Stimulated activated CD4-positive, alpha-beta T cell treated with anti-CD3 and anti-CD28 coated beads, Interleukin-12 subunit alpha, Interleukin-12 subunit beta, amount 100 ng/mL, for 48 hours (primary cell): Measurements from ENCODE around the gene CROCC.
"Not testable (repeated sequence)": the region's sequence is repeated elsewhere in the genome, so short reads cannot be mapped to it uniquely, and the experiment has no call there.

Source experiments
- DNase-seq, 3 donors: peaks; one replicate each; pipeline ENCODE4 v3.0.0-alpha.2; 2020; ENCODE audit warnings: low read depth in 2 of 3, low spot score in 1 of 3

The CROCC gene

DNA sequence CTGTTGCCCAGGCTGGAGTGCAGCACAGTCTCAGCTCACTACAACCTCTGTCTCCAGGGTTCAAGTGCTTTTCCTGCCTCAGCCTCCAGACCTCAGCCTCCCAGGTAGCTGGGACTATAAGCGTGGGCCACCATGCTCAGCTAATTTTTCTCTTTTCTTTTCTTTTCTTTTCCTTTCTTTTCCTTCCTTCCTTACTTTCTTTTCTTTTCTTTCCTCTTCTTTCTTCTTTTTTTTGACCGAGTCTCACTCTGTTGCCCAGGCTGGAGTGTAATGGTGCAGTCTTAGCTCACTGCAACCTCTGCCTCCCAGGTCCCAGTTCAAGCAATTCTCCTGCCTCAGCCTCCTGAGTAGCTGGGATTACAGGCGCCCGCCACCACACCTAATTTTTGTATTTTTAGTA lies 42.4 kb downstream of the CROCC start:
- DNase-seq = not testable (repeated sequence)

- DNase-seq = no peak
Observed at GRCh38 chr1:16965486-16966067, 43.8 kb downstream of the CROCC start.

GRCh38 chr1:16966282-16966681 lies 44.6 kb downstream of the CROCC start:
- no peak for DNase-seq

DNA sequence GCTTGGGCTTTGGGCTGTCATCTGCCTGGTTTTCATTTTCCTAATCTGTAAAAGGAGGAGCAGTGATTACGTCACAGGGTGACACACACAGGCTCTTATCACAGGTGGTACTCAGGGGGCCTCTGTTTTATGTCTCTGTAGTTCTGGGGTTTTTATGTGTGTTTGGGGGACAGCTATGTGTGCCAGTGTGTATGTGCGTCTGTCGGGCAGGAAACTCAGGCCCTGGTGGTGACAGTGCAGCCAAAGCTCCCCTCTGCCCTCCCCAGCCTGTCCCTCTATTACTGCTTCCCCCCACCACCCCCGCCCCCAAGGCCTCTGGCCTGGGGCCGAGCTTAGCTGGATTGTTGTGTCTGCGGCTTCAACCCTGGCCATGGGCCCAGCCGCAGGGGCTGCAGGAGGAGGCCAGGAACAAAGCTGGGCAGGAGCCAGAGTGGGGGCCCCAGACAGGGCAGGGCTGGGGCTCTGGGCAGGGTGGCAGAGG lies 45.4 kb downstream of the CROCC start:
- no peak for DNase-seq

DNA sequence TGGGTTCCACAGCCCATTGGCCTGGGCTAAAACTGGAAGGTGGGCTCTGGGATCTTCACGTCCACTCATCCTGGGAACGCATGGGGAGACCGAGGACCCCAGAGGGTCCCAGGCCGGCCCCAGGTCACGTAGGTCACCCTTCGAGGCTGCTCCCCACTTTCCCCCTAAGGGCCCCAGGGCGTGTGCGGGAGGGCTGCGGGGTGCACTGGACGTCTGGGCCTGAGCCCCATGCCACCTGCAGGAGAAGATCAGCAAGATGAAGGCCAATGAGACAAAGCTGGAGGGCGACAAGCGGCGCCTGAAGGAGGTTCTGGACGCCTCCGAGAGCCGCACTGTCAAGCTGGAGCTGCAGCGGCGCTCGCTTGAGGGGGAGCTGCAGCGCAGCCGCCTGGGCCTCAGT lies 46.2 kb downstream of the CROCC start:
- DNase-seq = no peak

GRCh38 chr1:16968372-16968771 lies 46.6 kb downstream of the CROCC start:
- DNase-seq = no peak

- DNase-seq = no peak
Observed at GRCh38 chr1:16969057-16969611, 47.4 kb downstream of the CROCC start.

- DNase-seq = no peak
Observed at GRCh38 chr1:16969651-16970050, 47.9 kb downstream of the CROCC start.

- DNase-seq = no peak
Observed at GRCh38 chr1:16970132-16970910, 48.6 kb downstream of the CROCC start.

DNA sequence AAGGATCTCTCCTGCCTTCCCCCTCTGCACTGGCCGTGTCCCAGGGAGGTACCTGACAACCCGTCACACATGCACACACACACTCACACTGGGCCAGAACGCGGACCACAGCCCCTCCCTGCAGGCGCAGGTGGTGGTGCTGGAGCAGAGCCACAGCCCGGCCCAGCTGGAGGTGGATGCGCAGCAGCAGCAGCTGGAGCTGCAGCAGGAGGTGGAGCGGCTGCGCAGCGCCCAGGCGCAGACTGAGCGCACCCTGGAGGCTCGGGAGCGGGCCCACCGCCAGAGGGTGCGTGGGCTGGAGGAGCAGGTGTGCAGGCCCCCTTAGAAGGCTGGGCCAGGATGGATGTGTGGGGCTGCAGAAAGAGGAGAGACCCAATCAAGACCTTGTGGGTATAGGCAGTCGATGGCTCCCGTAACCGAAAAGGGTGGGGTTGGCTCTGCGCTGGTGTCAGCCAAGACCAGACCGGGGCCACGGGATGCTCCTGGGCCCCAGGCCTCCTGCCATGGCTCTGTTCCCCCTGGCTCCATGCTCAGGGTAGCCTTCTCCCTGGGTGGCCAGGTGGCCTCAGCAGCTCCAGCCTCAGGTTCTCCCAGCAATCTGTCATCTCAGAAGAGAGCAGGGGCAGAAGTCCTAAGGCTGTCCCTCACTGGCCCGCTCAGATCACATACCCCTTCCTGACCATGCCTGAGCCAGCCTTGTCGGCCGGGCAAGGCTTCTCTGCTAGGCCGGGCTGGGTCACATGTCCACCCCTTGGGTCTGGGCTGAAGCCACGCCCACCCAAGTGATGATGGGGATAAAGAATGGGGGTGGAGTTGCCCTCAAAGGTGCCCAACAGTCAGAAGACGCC lies 49.8 kb downstream of the CROCC start:
- no peak for DNase-seq

GRCh38 chr1:16972189-16972895 lies 50.6 kb downstream of the CROCC start:
- DNase-seq = no peak

DNA sequence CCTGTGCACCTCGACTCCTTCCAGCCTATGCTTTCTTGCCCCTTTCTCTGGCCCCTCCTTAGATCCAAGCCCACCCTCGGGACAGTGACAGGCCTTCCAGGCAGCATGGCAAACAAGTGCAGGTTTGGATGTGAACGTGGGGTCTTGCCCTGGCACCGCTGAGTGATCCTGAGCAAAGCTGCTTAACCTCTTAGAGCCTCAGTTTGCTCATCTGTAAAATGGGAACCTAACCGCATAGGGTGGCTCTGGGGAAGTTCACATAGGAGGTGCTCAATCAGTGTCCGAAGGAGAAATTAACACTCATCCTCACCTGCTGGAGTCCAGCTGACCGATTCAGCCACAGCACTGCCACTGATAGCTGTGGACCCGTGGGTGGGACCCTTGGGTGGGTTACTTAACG lies 51.5 kb downstream of the CROCC start:
- DNase-seq = no peak

DNA sequence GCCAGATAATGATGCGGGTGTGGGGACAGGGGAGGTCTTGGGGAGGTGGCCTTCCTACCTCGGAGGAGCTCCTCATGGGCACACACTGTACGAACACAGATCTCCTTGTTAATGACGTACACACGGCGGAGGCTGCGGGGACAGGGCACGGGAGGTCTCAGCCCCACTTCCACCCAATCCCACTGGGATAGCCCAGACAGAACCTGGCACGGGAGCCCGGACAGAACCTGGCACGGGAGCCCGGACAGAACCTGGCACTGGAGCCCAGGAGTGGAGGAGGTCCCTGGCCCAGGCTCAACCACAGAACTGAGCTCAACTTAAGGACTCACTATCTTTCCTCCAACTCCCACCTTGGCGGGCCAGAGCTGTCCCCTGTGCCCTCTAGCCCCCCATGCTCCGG lies 53.5 kb downstream of the CROCC start:
- DNase-seq = no peak

DNA sequence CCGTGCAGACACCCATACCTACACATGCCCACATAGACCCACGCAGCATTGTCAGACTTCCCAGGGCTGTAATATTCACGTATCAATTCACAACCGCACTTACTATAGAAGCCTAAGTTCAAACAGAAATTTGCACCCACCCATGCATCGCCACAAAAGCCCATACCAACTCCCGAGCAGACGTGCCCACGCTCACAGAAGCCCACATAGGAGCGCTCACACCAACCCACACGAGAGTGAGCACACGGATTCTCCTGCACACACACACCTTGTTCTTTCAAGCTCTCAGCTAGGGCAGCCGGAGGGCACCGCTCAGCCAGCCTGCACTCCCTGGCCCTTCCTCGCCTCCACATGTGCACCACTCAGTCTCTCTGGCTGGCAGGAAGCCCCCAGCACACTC lies 54.1 kb downstream of the CROCC start:
- no peak for DNase-seq

DNA sequence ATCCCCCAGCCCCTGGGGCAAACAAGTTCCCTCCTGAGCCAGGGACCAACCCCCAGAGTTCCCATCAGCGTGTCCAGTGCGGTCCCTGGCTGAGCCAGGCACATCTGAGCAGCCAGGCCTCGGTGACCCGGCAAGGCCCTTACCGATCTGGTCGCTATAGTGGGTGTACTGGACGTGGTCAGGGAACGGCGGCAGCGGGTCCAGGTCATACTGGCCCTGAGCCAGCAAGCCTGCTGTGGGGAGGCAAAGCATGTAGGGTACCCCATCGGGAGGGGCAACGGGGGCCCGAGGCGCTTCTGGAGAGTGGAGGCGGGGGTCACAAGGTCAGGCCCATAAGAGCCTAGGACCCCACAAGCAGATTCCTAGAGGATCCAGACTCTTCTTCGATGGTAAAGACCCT lies 55.2 kb downstream of the CROCC start:
- no peak for DNase-seq

- no peak for DNase-seq
Observed at GRCh38 chr1:16977377-16977776, 55.6 kb downstream of the CROCC start.

DNA sequence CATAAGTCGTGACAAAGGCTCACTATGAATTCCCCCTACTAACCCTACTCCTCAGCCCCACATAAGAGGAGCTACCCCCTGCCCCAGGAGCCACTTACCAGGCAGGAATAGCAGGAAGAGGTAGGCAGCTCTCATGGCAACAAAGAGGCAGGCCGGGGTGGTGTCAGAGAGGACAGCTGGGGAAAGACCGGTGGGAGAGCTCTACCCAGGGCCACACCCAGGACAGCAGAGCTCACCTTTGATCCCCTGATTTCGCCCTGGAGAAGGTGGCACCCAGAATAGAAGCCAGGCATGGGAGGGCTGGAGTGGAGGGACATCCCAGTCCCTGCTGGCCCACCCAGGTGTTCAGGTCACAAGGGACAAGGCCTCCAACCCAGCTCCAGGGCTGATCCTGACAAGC lies 56.4 kb downstream of the CROCC start:
- no peak for DNase-seq

DNA sequence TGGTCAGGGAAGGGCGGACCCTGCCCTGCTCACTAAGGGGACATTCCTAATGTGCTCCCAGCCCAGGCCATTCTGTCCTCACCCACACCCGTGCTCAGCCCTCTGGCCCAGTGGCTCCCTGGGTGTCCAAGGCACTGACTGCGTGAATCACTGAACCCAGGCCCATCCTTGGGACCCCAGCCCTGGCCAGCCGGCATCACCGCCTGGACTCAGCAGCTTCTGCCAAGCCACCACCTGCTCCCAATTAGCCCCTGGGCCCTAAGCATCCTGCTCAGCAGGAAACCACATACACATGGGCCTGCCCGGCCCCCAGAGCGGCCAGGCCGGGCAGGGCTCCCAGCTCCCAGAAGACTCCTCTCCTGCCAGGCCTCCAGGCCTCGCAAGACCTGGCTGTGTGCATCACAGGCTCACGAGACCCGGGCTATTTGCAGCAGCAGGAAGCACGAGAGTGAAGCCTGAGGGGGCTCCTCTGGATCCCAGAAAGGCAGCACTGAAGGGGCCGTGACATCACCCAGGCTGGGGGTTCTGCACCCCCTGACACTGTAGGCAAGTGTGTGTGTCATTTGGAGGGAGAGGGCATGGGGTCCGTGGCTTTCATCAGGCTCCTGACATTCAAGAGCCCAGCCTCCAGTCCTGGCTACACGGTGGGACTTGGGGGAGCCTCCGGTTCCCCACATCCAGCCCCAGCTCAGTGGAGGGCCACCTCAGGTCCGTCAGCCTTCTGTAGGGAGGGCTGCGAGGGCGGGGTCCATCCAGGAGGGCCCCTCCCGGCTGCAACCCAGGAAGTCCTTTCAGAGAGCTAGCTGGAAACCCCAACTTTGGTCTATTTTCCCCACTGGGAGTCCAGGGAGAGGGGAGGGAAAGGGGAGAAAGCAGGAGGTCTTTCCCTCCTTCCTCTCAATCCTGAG lies 57.1 kb downstream of the CROCC start:
- DNase-seq = no peak

DNA sequence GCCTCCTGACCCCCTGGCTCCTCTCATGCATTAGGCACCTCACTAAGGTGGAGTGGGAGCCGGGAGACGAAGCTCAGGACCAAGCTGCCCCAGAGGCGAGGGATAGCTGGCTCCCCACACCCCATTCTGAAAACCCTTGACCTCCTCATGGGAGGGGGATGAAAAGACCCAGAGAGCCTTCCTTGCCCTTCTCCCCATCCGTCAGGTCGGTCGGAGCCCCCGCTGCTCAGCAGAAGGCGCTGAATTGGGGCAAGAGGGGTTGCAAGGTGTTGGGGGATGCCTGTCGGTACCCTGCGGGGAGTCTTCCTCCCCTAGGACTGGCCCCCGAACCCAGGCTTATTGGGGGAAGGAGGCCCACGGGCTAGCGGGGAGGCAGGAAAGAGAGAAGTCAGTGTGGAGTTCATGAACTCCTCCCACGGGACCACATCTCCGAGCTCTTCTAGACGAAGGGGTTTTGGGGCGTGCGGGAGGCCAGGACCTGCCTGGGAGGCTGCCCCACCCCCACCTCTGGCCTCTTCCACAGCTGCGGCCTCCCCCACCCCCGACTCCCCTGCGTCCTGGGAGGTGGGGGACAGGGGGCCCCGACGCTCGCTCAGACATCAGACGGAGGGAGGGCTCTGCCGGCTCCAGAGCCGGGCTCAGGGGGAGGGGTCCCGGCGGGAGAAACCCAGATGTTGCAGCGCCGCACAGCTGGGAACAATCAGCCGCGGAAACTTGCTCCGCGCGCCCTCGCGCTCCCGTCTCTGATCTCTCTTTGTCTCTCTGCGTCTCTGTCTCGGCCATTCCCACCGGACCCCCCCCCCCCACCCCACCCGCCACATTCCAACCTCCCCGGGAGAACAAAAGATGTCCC lies 58.0 kb downstream of the CROCC start:
- no peak for DNase-seq
